ENCODE measurements around the gene MYO1D.

MYO1D gene

DNA sequence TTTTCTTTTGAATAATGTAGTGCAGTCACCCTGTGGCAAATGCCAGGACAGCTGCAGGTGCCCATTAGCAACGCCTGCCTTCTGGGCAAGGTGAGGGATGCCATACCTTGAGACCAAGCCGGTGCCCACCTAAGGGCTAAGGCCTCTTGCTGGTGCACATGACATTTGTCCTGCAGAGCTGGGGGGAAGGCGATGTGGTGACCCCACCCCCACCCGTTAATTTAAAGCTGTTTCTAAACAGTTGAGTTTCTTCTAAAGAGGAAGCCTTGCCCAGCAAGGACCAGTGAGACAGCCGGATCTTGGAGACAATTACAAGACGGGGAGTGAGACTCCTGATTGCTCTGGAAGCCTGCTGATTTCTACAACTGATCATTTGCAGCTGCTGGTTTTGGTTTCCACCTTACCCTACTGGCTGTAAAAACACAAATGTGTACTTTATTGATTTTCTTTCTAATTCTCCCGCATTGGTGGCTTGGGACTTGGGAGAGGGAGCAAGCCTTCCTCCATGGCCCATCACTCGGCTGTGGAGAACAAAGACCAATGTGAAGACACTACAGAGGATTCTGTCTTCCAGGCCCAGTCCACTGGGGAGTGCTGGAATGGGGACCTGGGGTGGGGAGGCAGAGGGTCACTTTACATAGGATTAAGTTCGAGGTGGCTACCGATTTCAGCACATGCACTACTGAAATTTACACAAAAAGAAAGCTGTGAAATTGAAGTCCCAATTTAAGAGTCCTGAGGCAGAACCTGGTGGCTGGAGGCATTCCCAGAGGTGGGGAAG is 387.4 kb downstream of the MYO1D start:
- no peak for DNase-seq (ENCODE audit: low read depth, low spot score)

- DNase-seq (ENCODE audit: low read depth, low spot score), result no peak
Observed at GRCh38 chr17:32488604-32489180, 388.2 kb downstream of the MYO1D start.

DNA sequence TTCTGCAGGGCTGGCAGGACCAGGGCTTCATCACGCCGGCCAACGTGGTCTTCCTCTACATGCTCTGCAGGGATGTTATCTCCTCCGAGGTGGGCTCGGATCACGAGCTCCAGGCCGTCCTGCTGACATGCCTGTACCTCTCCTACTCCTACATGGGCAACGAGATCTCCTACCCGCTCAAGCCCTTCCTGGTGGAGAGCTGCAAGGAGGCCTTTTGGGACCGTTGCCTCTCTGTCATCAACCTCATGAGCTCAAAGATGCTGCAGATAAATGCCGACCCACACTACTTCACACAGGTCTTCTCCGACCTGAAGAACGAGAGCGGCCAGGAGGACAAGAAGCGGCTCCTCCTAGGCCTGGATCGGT is 388.8 kb downstream of the MYO1D start:
- DNase-seq (ENCODE audit: low read depth, low spot score), result no peak

DNA sequence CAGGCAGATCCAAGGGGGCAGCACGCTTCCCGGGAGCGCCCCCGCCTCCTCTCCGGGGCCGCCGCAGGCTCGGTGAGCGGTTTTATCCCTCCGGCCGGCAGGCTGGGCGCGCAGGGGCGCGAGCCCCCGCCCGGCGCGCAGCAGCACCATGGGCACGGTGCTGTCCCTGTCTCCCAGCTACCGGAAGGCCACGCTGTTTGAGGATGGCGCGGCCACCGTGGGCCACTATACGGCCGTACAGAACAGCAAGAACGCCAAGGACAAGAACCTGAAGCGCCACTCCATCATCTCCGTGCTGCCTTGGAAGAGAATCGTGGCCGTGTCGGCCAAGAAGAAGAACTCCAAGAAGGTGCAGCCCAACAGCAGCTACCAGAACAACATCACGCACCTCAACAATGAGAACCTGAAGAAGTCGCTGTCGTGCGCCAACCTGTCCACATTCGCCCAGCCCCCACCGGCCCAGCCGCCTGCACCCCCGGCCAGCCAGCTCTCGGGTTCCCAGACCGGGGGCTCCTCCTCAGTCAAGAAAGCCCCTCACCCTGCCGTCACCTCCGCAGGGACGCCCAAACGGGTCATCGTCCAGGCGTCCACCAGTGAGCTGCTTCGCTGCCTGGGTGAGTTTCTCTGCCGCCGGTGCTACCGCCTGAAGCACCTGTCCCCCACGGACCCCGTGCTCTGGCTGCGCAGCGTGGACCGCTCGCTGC is 389.3 kb downstream of the MYO1D start:
- DNase-seq (ENCODE audit: low read depth, low spot score), result no peak

DNA sequence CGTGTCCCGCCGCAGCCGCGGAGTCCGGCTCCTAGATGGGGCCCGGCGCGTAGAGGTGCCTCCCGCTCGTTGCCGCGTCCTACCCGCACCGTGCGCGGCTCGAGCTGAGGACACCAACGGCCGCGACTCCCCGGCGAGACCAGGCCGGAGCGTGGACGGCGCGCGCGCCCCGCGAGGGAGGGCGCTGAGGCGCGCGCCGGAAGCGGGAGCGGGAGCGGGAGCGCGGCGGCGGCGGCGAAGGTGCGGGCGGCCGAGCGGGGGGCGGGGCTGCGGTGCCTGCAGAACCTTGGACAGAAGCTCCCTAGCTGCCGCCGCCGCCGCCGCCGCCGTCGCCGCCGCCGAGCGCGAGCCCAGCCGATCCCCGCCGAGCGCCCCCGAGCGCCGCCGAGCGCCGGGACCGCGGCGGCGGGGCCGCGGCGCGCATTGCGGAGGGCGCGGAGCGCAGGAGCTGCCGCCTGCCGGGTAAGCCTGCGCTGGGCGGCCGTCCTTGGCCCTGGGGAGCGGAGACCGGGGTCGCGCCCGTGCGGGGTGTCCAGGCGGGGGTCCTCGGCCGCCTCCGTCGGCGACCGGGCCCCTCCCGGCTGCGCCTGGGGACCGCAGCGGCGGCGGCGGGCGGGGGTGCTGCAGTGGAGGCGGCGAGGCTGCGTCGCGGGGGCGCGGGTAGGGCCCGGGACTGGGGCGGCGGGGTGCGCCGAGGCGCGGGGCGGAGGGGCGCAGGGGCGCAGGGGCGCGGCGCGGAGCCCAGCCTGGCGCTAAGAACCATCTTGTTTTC is 390.0 kb downstream of the MYO1D start, which contains the start of gene CDK5R1:
CDK5R1 (plus strand) TSS at position 293 of the 772 bp plus-strand sequence. CDS start 628 bp downstream, outside the sequence.
- no peak for DNase-seq (ENCODE audit: low read depth, low spot score)

DNA sequence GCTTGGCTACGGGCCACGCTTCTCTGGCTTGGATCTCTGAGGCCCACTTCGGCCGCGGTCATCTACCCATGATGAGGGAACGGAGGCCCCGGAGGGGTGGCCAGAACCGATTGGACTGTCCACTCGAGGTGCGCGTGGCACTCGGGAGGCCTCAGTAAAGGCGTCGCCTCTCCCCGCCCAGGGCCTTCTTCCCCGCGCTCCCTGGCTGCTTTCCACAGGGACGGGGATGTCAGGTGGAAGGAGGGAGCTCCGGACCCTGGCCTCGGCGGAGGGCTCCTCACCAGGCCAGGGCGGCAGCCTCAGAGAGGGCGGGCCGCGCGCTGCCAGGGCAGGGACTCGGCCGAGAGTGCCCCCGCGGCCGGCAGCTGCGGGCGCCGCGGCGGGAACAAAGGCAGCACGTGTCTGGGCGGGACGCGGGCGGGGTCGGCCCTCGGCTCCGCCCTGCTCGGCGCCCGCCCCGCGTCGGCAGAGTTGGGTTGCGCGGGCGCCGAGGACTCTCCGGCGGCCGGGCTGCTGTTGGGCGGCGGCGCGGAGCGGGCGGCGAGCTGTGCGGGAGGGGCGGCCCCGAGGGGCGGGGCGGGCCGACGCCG is 390.7 kb downstream of the MYO1D start:
- DNase-seq (ENCODE audit: low read depth, low spot score), result no peak

GRCh38 chr17:32485261-32486110 is 391.4 kb downstream of the MYO1D start:
- no peak for DNase-seq (ENCODE audit: low read depth, low spot score)

DNA sequence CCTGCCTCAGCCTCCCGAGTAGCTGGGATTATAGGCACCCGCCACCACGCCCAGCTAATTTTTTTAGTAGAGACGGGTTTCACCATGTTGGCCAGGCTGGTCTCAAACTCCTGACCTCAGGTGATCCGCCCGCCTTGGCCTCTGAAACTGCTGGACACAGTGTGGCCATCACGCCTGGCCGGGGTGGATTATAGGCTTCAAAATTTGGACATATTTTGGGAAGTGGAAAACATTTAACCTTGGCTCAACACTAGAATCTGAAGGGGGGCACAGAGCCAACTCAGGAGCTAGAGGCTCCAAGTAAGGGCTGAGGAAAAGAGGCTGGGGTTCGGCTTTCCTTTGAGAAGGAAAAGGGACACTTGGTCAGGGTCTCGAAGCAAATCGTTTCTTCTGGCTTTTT is 392.3 kb downstream of the MYO1D start:
- no peak for DNase-seq (ENCODE audit: low read depth, low spot score)

DNA sequence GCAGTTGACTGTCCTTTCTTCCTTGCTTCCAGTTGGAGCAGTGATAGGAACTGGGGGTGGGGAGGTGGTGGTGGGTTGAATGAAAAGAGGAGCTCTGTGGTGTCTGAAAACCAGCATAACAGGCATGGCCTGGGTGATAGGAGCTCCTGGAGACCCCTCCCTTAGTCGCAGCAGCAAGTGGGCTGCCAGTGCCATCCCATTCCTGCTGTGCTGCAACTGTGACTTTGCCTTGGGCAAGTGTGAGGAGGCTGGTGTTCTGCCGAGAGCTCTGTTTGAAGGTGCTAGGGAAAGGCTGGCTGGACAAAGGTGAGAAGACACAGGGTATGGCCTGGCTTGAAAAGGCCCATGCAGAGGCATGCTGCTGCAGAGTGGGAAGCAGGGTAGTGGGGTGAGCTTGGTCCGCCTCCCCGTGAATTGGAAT is 392.9 kb downstream of the MYO1D start:
- no peak for DNase-seq (ENCODE audit: low read depth, low spot score)

DNA sequence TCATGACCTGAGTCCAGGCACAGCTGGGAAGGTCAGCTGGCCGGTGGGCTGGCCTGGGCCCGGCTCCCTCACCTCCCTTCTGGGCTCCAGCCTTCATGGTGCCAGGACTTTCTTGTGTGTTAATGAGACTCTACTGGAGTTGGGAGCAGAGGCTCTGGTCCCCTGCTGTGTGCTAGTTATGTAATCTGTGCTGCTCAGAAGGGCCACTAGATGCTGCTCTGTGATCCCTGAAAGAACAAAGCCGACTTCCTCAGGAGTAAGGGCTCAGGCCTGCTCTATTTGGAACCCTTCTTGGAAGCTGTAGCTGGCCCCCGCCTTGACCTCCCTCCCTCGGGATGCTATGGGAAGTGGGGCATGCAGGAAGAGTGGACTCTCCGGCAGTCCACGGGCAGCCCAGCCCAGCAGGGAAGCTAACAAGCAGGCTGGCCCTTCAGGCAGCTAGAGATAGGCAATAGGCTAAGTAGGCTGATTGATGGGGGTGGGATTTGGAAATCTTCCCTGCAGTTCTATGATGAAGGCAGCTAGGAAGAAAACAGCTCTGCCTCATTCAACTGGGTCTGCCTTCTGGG is 393.4 kb downstream of the MYO1D start:
- DNase-seq (ENCODE audit: low read depth, low spot score), result peak; percentile 89

DNA sequence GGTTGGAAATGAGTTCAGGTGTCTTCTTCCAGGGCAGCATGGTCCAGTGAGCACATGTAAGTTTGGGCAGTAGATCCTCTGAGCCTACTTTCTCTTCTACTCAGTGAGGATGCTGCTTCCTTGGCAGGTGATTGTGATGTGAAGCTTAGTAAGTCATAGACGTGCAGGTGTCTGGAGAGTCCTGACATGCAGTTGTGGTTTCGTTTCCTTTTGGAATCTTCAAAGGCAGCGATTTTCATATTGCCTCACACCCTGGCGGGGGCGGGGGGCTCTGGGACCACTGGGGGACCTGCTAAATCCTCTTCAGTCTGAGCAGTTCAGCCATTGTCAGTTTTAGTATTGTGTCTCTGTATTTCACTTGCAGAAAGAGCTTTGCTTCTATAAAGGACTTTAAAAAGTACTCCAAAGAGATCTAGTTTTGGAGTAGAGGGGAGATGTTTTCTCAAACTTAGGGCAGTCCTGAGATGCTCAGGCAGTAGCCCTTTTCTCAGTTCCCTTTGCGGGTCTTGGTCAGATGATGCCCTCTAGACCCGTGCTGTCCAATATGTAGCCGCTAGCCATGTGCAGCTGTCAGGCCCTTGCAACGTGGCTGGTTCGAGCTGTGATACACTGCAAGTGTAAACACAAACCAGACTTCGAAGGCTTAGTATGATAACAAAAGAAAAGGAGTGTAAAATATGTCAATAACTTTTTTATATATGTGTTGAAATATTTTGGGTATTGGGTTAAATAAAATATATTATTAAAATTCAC is 394.2 kb downstream of the MYO1D start:
- no peak for DNase-seq (ENCODE audit: low read depth, low spot score)

DNA sequence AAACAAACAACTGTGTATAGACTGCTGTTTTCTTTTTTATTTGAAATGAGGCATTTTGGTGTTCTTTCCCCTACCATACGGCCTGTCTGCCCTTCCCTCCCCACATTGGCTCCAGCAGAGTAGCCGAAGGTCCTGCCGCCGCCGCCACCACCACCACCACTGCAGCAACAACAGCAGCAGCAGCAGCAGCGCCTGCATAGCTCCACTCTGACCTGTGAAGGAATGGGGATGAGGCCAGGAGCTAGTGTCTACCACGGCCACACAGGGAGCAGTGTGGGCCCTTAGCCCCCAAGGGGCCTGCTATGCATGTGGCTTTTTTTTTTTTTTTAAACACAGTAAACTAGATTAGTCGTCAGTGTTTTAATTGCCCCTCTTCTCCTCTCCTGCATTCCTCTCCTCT is 395.7 kb downstream of the MYO1D start:
- DNase-seq (ENCODE audit: low read depth, low spot score), result no peak

DNA sequence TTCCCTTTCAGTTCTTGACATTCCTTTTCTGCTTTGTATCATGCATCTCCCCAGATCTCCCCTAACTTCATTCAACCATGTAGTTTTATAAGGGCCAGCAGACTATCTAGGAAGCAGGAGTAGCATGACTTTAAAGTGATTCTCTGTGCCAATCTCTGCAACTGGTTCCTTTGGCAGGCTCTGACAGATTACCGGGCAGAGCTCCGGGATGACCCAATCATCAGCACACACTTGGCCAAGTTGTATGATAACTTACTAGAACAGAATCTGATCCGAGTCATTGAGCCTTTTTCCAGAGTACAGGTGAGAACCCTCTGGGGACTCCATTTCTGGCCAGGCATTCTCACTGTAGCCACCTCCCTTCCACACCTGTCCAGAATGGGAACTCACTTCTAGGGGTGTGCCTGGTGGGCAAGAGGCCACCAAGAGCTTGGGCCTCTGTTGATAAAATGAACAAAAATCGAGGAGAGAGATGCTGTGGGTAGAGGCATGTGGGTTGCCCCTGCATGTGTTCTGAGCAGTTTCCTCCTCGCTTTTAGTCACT is 397.8 kb downstream of the MYO1D start:
- no peak for DNase-seq (ENCODE audit: low read depth, low spot score)

DNA sequence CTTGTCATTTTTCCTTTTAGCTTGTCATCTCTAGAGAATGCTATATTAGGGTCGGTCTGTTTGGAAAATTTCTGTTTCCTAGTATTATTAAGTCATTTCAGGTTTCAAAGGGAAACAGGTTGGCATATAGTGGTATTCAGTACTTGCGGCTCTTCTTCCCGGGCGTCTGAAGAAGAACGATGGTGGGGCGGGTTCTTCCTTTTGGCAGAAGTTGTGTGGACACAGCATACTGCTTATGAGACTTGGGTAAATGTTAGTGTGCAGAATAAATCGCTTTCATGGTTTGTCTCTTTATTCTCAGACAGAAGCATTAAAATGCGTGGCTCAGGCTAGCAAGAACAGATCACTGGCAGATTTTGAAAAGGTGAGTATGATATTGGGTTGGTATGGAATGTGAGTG is 399.7 kb downstream of the MYO1D start:
- DNase-seq (ENCODE audit: low read depth, low spot score), result no peak

DNA sequence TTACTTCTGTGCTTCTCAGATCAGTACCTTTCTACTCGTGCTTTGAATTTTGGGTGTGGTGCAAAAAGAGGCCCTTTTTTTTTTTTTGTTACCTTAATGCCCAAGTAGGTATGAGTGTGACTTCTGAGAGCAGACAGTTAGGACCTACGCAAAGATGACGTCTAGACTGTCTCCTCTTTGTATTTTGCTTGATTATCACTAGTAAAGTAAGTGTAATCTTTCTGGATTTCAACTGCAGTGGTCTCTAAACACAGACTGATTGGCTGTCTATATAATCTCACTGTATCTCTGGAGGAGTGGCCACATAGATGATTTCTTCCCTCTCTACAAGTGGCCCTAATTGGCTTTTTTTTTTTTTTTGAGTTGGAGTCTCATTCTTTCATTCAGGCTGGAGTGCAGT is 401.7 kb downstream of the MYO1D start:
- DNase-seq (ENCODE audit: low read depth, low spot score), result no peak

- DNase-seq (ENCODE audit: low read depth, low spot score), result no peak
Observed at GRCh38 chr17:32471652-32472051, 405.3 kb downstream of the MYO1D start.

GRCh38 chr17:32470405-32471167 is 406.3 kb downstream of the MYO1D start:
- no peak for DNase-seq (ENCODE audit: low read depth, low spot score)

GRCh38 chr17:32467949-32468348 is 409.0 kb downstream of the MYO1D start:
- DNase-seq (ENCODE audit: low read depth, low spot score), result no peak

GRCh38 chr17:32464374-32464773 is 412.6 kb downstream of the MYO1D start:
- no peak for DNase-seq (ENCODE audit: low read depth, low spot score)
